Thyroid gland (tissue), 4 donors: ENCODE results near the gene SMCHD1.

Source experiments
- CTCF ChIP-seq, 6 experiments: fragments of 200-600 bp in 3 of 6; fragments of 450-650 bp in 3 of 6; sonication (generic) in 3 of 6; IDR thresholded peaks; one replicate each; pipeline ENCODE4 v1.5.1; 2016 to 2019; ENCODE audit warnings: antibody characterized with exemption in 6 of 6, mild to moderate bottlenecking in 2 of 6, inconsistent platforms in 1 of 6, moderate library complexity in 1 of 6
- POLR2A ChIP-seq, 2 donors: fragments of 450-650 bp; IDR thresholded peaks; one replicate each; pipeline ENCODE4 v1.6.1; 2017; ENCODE audit warnings: antibody characterized with exemption in 2 of 2, mild to moderate bottlenecking in 2 of 2, moderate library complexity in 1 of 2

GRCh38 chr18:2814928-2815327 is 159.4 kb downstream of the SMCHD1 start:
- TF ChIP-seq CTCF (IDR thresholded peaks at IDR 0.05), result no peak
- no peak for TF ChIP-seq POLR2A (IDR thresholded peaks at IDR 0.05)
